ENCODE measurements around the gene MAP7D1. TPM values are rescaled to one million over a fixed set of nuclear protein-coding genes. Genes with fewer than 3 reads are reported as not detected.

The MAP7D1 gene
- total and polyA plus RNA-seq, 10 of the 15 experiments (the other 5 are each of a cell fraction or from before 2014, with no cell fraction given): 4.4 to 97.6 (median 24.2) TPM

- no peak overlapping the region for H2AFZ ChIP-seq (ENCODE audit: control insufficient read depth, low read depth, low read length)
- ATAC-seq (no peak), FAIRE-seq (no peak), DNase-seq (ENCODE audit: low read depth, low spot score) (no peak)
- ChIA-PET POLR2A (interaction anchor here (0.7 to 1.6 kb wide), 2 partner anchors 8 to 23 kb away, joined by 3 to 6 read pairs; no protein-coding TSS in a partner anchor), RAD21 (ENCODE audit: unreplicated experiment) (no interaction called here), CTCF (interaction anchor here (2.9 kb wide), 1 partner anchor 20 kb away, joined by 14 read pairs; no protein-coding TSS in a partner anchor), SMC1A (ENCODE audit: uncharacterized antibody, unreplicated experiment) (interaction anchor here (1.9 kb wide), 1 partner anchor 19 kb away, joined by 5 read pairs; the partner anchor contains the start of gene TRAPPC3)
- no peak overlapping the region for H3K27ac ChIP-seq (ENCODE audit: control insufficient read depth, insufficient read depth)
- no peak overlapping the region for H3K9ac ChIP-seq (ENCODE audit: control insufficient read depth, insufficient read depth, low read length)
- H3K27me3 ChIP-seq (replicated peaks in 1 of 2; ENCODE audit: control insufficient read depth in 2 of 2, insufficient read depth in 2 of 2, low read length in 1 of 2): no peaks in the 10 kb centered on the region
- 100% methylated on average over 3 of the region's 3 CpGs for WGBS (ENCODE audit: insufficient coverage, insufficient replicate concordance, low lambda C conversion rate, missing lambda C conversion rate)
- peaks cover 36% of the 10 kb centered on the region for H3K79me2 ChIP-seq (ENCODE audit: control insufficient read depth, insufficient read depth, low read length)
- H3K9me3 ChIP-seq (replicated peaks; ENCODE audit: control insufficient read depth, insufficient read depth, low read length): no peaks in the 10 kb centered on the region
- peaks cover 6 to 24% of the 10 kb centered on the region in 2 experiments for H3K36me3 ChIP-seq (ENCODE audit: control insufficient read depth in 2 of 2, insufficient read depth in 2 of 2, low read length in 1 of 2)
- H4K20me1 ChIP-seq (ENCODE audit: control insufficient read depth, insufficient read depth): no peaks in the 10 kb centered on the region; the same call in 1 of the 2 replicates
- intact Hi-C loops (cut with micrococcal nuclease; ENCODE audit: unreplicated experiment): no loop called here
- no peak overlapping the region for H3K4me2 ChIP-seq (ENCODE audit: control insufficient read depth, insufficient read depth)
- H3K4me1 ChIP-seq (ENCODE audit: control insufficient read depth, insufficient read depth, low read length): peaks cover 9% of the 10 kb centered on the region
- in situ Hi-C loops (cut with MboI): no loop called here
- no peak overlapping the region for H3K4me3 ChIP-seq
- BruUV-seq (replicated peaks): no TSS peak
- TF ChIP-seq CEBPB (IDR thresholded peaks at IDR 0.05; ENCODE audit: borderline replicate concordance in 1 of 2, low read depth in 2 of 2, low read length in 2 of 2): peak in 1 of 2 experiments; percentile 8; a peak in 1 of 4 replicates
- TF ChIP-seq STAT3 (IDR thresholded peaks at IDR 0.05; ENCODE audit: low read depth, low read length): no peak
These were observed 12.6 kb downstream of the MAP7D1 start for GRCh38 chr1:36168514-36168913.

GRCh38 chr1:36170643-36171412, 14.9 kb downstream of the MAP7D1 start:
- ChIA-PET SMC1A (ENCODE audit: uncharacterized antibody, unreplicated experiment) (interaction anchor here (1.7 to 2.2 kb wide), 2 partner anchors 11 to 17 kb away, joined by 3 to 7 read pairs; no protein-coding TSS in a partner anchor), POLR2A (no interaction called here), CTCF (interaction anchor here (1.2 to 2.9 kb wide), 5 partner anchors 10 to 118 kb away, joined by 3 to 14 read pairs (median 6); partner anchors contain the start of gene MAP7D1), RAD21 (ENCODE audit: unreplicated experiment) (interaction anchor here (0.6 to 0.7 kb wide), 2 partner anchors 21 to 59 kb away, joined by 4 read pairs; no protein-coding TSS in a partner anchor)
- in situ Hi-C loops (cut with MboI): no loop called here
- H2AFZ ChIP-seq (ENCODE audit: control insufficient read depth, low read depth, low read length): no peak overlapping the region
- no peak overlapping the region for H3K27ac ChIP-seq (ENCODE audit: control insufficient read depth, insufficient read depth)
- no peaks in the 10 kb centered on the region; the same call in 1 of the 2 replicates for H4K20me1 ChIP-seq (ENCODE audit: control insufficient read depth, insufficient read depth)
- 92% methylated on average over 12 of the region's 12 CpGs for WGBS (ENCODE audit: insufficient coverage, insufficient replicate concordance, low lambda C conversion rate, missing lambda C conversion rate)
- TF ChIP-seq TARDBP (IDR thresholded peaks at IDR 0.05; ENCODE audit: borderline replicate concordance): no peak
- TF ChIP-seq ZBED1 (IDR thresholded peaks at IDR 0.05; ENCODE audit: borderline replicate concordance): no peak
- no peak for TF ChIP-seq SRF (IDR thresholded peaks at IDR 0.05; ENCODE audit: low read depth in 2 of 2, low read length in 2 of 2)
- TF ChIP-seq ZBTB4 (CRISPR knock-in tag; IDR thresholded peaks at IDR 0.05): no peak
- TF ChIP-seq ZZZ3 (IDR thresholded peaks at IDR 0.05; ENCODE audit: control insufficient read depth, insufficient read length, low read depth): no peak
- no peak for TF ChIP-seq PML (IDR thresholded peaks at IDR 0.05; ENCODE audit: low read length)
- no peak for TF ChIP-seq REST (IDR thresholded peaks at IDR 0.05; ENCODE audit: low read depth, low read length)
- intact Hi-C loops (cut with micrococcal nuclease; ENCODE audit: unreplicated experiment): no loop called here
- H3K36me3 ChIP-seq (ENCODE audit: control insufficient read depth in 2 of 2, insufficient read depth in 2 of 2, low read length in 1 of 2): peaks cover 15 to 39% of the 10 kb centered on the region in 2 experiments
- H3K4me2 ChIP-seq (ENCODE audit: control insufficient read depth, insufficient read depth): no peak overlapping the region
- no peak overlapping the region for H3K9ac ChIP-seq (ENCODE audit: control insufficient read depth, insufficient read depth, low read length)
- no TSS peak for BruUV-seq (replicated peaks)
- FAIRE-seq: no peak
- no peak for ATAC-seq
- H3K79me2 ChIP-seq (ENCODE audit: control insufficient read depth, insufficient read depth, low read length): peaks cover 17% of the 10 kb centered on the region
- H3K27me3 ChIP-seq (replicated peaks in 1 of 2; ENCODE audit: control insufficient read depth in 2 of 2, insufficient read depth in 2 of 2, low read length in 1 of 2): no peaks in the 10 kb centered on the region
- H3K4me1 ChIP-seq (ENCODE audit: control insufficient read depth, insufficient read depth, low read length): no peaks in the 10 kb centered on the region
- H3K4me3 ChIP-seq: no peak overlapping the region
- H3K9me3 ChIP-seq (replicated peaks; ENCODE audit: control insufficient read depth, insufficient read depth, low read length): no peaks in the 10 kb centered on the region
- DNase-seq (ENCODE audit: low read depth, low spot score): no peak
